Colonic mucosa (tissue), 4 donors: Measurements from ENCODE around the gene RPL28. TPM values are rescaled to one million over a fixed set of nuclear protein-coding genes. Genes with fewer than 3 reads are reported as not detected.

ENCODE experiments used
- DNase-seq: peaks from one replicate; pipeline ENCODE4 v3.0.0-alpha.2; 2020
- H3K27ac ChIP-seq: fragments of 200-600 bp; one replicate; pipeline ENCODE4 v1.8.0; 2021
- H3K27me3 ChIP-seq: fragments of 200-600 bp; one replicate; pipeline ENCODE4 v1.8.0; 2021
- H3K36me3 ChIP-seq: fragments of 200-600 bp; one replicate; pipeline ENCODE4 v1.8.0; 2021
- H3K4me1 ChIP-seq: fragments of 200-600 bp; one replicate; pipeline ENCODE4 v1.8.0; 2021; ENCODE audit warnings: mild to moderate bottlenecking
- H3K4me3 ChIP-seq: fragments of 200-600 bp; one replicate; pipeline ENCODE4 v1.8.0; 2021
- H3K9ac ChIP-seq, 2 donors: one replicate each; pipeline ENCODE4 v1.7.0; 2013; ENCODE audit warnings: control low read depth in 2 of 2, low read depth in 2 of 2, low read length in 2 of 2
- H3K9me3 ChIP-seq: fragments of 200-600 bp; one replicate; pipeline ENCODE4 v1.8.0; 2021
- CTCF ChIP-seq: fragments of 200-600 bp; IDR thresholded peaks from one replicate; pipeline ENCODE4 v1.8.0; 2022; ENCODE audit warnings: antibody characterized with exemption, mild to moderate bottlenecking
- intact Hi-C: fragments of 100-400 bp; cut with DNase I; formaldehyde crosslinking; loops from one replicate; pipeline ENCODE4 v1.14.1; 2022
- total RNA-seq, 2 donors: library from RNA; stranded (reverse); fragmentation: NEBNext Ultra II Directional in 1 of 2; extraction: Animal tissue kit (Norgen Biotek cat#: 25700) in 1 of 2; gene quantifications; one replicate each; pipeline ENCODE4 v1.2.1, GENCODE V29; 2021
- donor health status: healthy.
- donor health status: DM: no; HTN: no; CAD: no.
- donor health status: DM: no; HTN: no; CAD: no.

Gene RPL28
- total RNA-seq: 1,000 to 10,000 TPM; 1,447 to 1,819 TPM

GRCh38 chr19:55385724-55386492, at the start of gene RPL28:
RPL28 (plus strand) TSS chr19:55385932; CDS start chr19:55386358, 426 bp downstream.
- intact Hi-C loops: no loop called here
- no peaks in the 10 kb centered on the region for H3K27me3 ChIP-seq
- DNase-seq: peak; percentile 99
- H3K4me1 ChIP-seq: peaks cover 23% of the 10 kb centered on the region
- H3K27ac ChIP-seq: peak within 1 kb of the TSS; percentile 94
- no peaks in the 10 kb centered on the region for H3K9me3 ChIP-seq
- H3K36me3 ChIP-seq: peaks cover 24% of the 10 kb centered on the region
- peak within 1 kb of the TSS; percentile 73 for H3K4me3 ChIP-seq
- peak within 1 kb of the TSS; percentile 94 to 95 for H3K9ac ChIP-seq
- no peak for TF ChIP-seq CTCF

- no peak for DNase-seq
- intact Hi-C loops: no loop called here
- no peak for TF ChIP-seq CTCF
- Histone ChIP-seq H3K27ac (no peak overlapping the region), H3K4me1 (no peaks in the 10 kb centered on the region), H3K9ac (no peak overlapping the region), H3K4me3 (no peak overlapping the region), H3K36me3 (no peaks in the 10 kb centered on the region), H3K9me3 (no peaks in the 10 kb centered on the region), H3K27me3 (no peaks in the 10 kb centered on the region)
These were observed 49.6 kb upstream of the RPL28 start for GRCh38 chr19:55336101-55336500.

GRCh38 chr19:55339105-55339888, 46.4 kb upstream of the RPL28 start, which contains the start of gene KMT5C:
KMT5C (plus strand) TSS chr19:55339876; CDS start chr19:55341937, 2,061 bp downstream.
- Histone ChIP-seq H3K36me3 (peaks cover 5% of the 10 kb centered on the region), H3K4me1 (no peaks in the 10 kb centered on the region), H3K9ac (peak within 1 kb of the TSS; percentile 89 to 98), H3K27ac (peak within 1 kb of the TSS; percentile 91), H3K9me3 (no peaks in the 10 kb centered on the region), H3K27me3 (no peaks in the 10 kb centered on the region), H3K4me3 (peak within 1 kb of the TSS; percentile 47)
- intact Hi-C loops: no loop called here
- peak; percentile 11 for TF ChIP-seq CTCF
- DNase-seq: peak; percentile 100

- Histone ChIP-seq H3K9me3 (no peaks in the 10 kb centered on the region), H3K27ac (peak overlapping the region; percentile 65), H3K4me1 (no peaks in the 10 kb centered on the region), H3K9ac (peak overlapping the region; percentile 89 to 98), H3K4me3 (peak overlapping the region; percentile 47), H3K36me3 (peaks cover 5% of the 10 kb centered on the region), H3K27me3 (no peaks in the 10 kb centered on the region)
- intact Hi-C loops: no loop called here
- peak; percentile 43 for DNase-seq
- no peak for TF ChIP-seq CTCF
These were observed 45.6 kb upstream of the RPL28 start for GRCh38 chr19:55339889-55340783.

- H3K27ac ChIP-seq: no peak overlapping the region
- peak; percentile 39 for DNase-seq
- peak overlapping the region; percentile 47 for H3K4me3 ChIP-seq
- H3K27me3 ChIP-seq: no peaks in the 10 kb centered on the region
- H3K36me3 ChIP-seq: peaks cover 5% of the 10 kb centered on the region
- TF ChIP-seq CTCF: no peak
- peak overlapping the region; percentile 89 to 98 for H3K9ac ChIP-seq
- intact Hi-C loops: no loop called here
- H3K4me1 ChIP-seq: no peaks in the 10 kb centered on the region
- no peaks in the 10 kb centered on the region for H3K9me3 ChIP-seq
These were observed 45.0 kb upstream of the RPL28 start for GRCh38 chr19:55340784-55341147.
